HepG2 (cell line): ENCODE results near the gene PPP1R14D. TPM values are rescaled to one million over a fixed set of nuclear protein-coding genes. Genes with fewer than 3 reads are reported as not detected.

ENCODE experiments used
- DPF2 ChIP-seq: sonication (generic); formaldehyde crosslinking; IDR thresholded peaks from 2 replicates; pipeline ENCODE4 v1.4.0; 2020; ENCODE audit warnings: mild to moderate bottlenecking, low read depth, missing genetic modification reagents, borderline replicate concordance
- KAT7 ChIP-seq: IDR thresholded peaks from 2 replicates; pipeline ENCODE4 v1.6.1; 2018; ENCODE audit warnings: borderline replicate concordance, missing compliant biosample characterization
- REXO4 ChIP-seq: sonication (generic); formaldehyde crosslinking; IDR thresholded peaks from 2 replicates; pipeline ENCODE4 v1.8.0; 2022; ENCODE audit warnings: missing genetic modification reagents, mild to moderate bottlenecking, borderline replicate concordance
- ZMAT3 ChIP-seq: sonication (generic); formaldehyde crosslinking; conservative IDR thresholded peaks from 2 replicates; pipeline ENCODE4 v1.7.0; 2021; ENCODE audit warnings: missing genetic modification reagents
- ZNF501 ChIP-seq: sonication (generic); formaldehyde crosslinking; IDR thresholded peaks from 2 replicates; pipeline ENCODE4 v1.5.1; 2020; ENCODE audit warnings: mild to moderate bottlenecking, moderate library complexity, missing genetic modification reagents
- ZNF574 ChIP-seq: sonication (generic); formaldehyde crosslinking; IDR thresholded peaks from 2 replicates; pipeline ENCODE4 v1.4.0; 2020; ENCODE audit warnings: missing genetic modification reagents
- polyA plus RNA-seq, 8 experiments: library from polyadenylated mRNA; depleted of rRNA in 3 of 8; stranded (reverse) in 7 of 8; unstranded in 1 of 8; fragments of >200 nt; fragmentation: Illumina TruSeq in 4 of 8; extraction: Trizol in 4 of 8; gene quantifications; 2 replicates each; pipeline versions ENCODE4 v1.2.1 to v1.2.3, GENCODE V29; 2011 to 2016; ENCODE audit warnings: low read depth in 4 of 8, missing spikeins in 1 of 8, mixed read lengths in 1 of 8; ENCODE audit not compliant: insufficient read depth in 1 of 8
- total RNA-seq, 5 experiments: library from RNA; depleted of rRNA; stranded (reverse); fragments of >200 nt; fragmentation: Illumina TruSeq; extraction: Trizol; gene quantifications; 2 replicates each; pipeline ENCODE4 v1.2.3, GENCODE V29; 2016; ENCODE audit warnings: low read depth in 1 of 5
- TF ChIP-seq, protein P1 (sequence below): sonication (generic); formaldehyde crosslinking; IDR thresholded peaks from 2 replicates; pipeline ENCODE4 v1.5.0; 2020; ENCODE audit warnings: mild to moderate bottlenecking, missing genetic modification reagents

The PPP1R14D gene
- total and polyA plus RNA-seq, 2 of the 13 experiments (the other 11 are each of a cell fraction or from before 2014, with no cell fraction given) = 0.53 to 0.55 TPM

GRCh38 chr15:40857601-40858341 lies 29.3 kb upstream of the PPP1R14D start (continued):
- TF ChIP-seq ZNF574 (CRISPR knock-in tag) = peak; percentile 47
- no peak for TF ChIP-seq ZNF501 (CRISPR knock-in tag)
- no peak for TF ChIP-seq REXO4 (CRISPR knock-in tag)
- no peak for TF ChIP-seq ZMAT3 (CRISPR knock-in tag)
- TF ChIP-seq DPF2 (CRISPR knock-in tag) = no peak
- TF ChIP-seq, protein P1, sequence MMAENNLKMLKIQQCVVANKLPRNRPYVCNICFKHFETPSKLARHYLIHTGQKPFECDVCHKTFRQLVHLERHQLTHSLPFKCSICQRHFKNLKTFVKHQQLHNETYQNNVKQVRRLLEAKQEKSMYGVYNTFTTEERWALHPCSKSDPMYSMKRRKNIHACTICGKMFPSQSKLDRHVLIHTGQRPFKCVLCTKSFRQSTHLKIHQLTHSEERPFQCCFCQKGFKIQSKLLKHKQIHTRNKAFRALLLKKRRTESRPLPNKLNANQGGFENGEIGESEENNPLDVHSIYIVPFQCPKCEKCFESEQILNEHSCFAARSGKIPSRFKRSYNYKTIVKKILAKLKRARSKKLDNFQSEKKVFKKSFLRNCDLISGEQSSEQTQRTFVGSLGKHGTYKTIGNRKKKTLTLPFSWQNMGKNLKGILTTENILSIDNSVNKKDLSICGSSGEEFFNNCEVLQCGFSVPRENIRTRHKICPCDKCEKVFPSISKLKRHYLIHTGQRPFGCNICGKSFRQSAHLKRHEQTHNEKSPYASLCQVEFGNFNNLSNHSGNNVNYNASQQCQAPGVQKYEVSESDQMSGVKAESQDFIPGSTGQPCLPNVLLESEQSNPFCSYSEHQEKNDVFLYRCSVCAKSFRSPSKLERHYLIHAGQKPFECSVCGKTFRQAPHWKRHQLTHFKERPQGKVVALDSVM (CRISPR knock-in tag) = no peak
- TF ChIP-seq KAT7 = no peak
